ENCODE results near the gene FHIP1A. TPM values are rescaled to one million over a fixed set of nuclear protein-coding genes. Genes with fewer than 3 reads are reported as not detected.

Gene FHIP1A
- total RNA-seq, 4 donors from 2014 or later: 40.8 to 52.9 (median 44.5) TPM

- intact Hi-C loops (cut with DNase I; ENCODE audit: low total_unique reads) (no loop called here), in situ Hi-C loops (cut with MboI; ENCODE audit: low pct_ligation_motif_present in 1 of 4, low pct_unique_long_range_greater_than_20kb in 1 of 4, low sequenced_read_pairs in 3 of 4) (no loop called here)
- no peaks in the 10 kb centered on the region for H3K27me3 ChIP-seq
- H3K27ac ChIP-seq: peak overlapping the region in 1 of 4 donors; percentile 4
- no peaks in the 10 kb centered on the region for H3K36me3 ChIP-seq
- H3K4me3 ChIP-seq: no peak overlapping the region
- TF ChIP-seq EP300 (IDR thresholded peaks at IDR 0.05; ENCODE audit: low read depth): no peak
- TF ChIP-seq POLR2AphosphoS5 (IDR thresholded peaks at IDR 0.05): no peak
- no peak for TF ChIP-seq POLR2A (IDR thresholded peaks at IDR 0.05)
- TF ChIP-seq CTCF (IDR thresholded peaks at IDR 0.05): no peak
- WGBS, 2 donors (ENCODE audit: low coverage in 1 of 2): 91 to 100% methylated on average over 1 of the region's 1 CpG
- H3K9me3 ChIP-seq: no peaks in the 10 kb centered on the region
- peaks cover 0 to 42% (median 6%) of the 10 kb centered on the region in 4 donors for H3K4me1 ChIP-seq
- no peak for DNase-seq
Measured at GRCh38 chr4:151458148-151458547, 49.2 kb downstream of the FHIP1A start.

Other genes starting within 250 kb of the FHIP1A start
- not detected for gene PRSS48, start 132.0 kb upstream of the FHIP1A start, total RNA-seq
- 100 to 1,000 TPM; 117 to 201 (median 130) TPM for gene SH3D19, start 83.6 kb upstream of the FHIP1A start, total RNA-seq